Measurements from ENCODE around the gene CST9L. TPM values are rescaled to one million over a fixed set of nuclear protein-coding genes. Genes with fewer than 3 reads are reported as not detected.

CST9L gene
- total RNA-seq, 1 experiment from 2014 or later: not detected

GRCh38 chr20:23532533-23532932 is 35.8 kb downstream of the CST9L start:
- Mint-ChIP-seq H3K9me3 (ENCODE audit: low read depth, unreplicated experiment) (peaks cover 5% of the 10 kb centered on the region), H3K27me3 (ENCODE audit: unreplicated experiment) (no peaks in the 10 kb centered on the region), H3K27ac (ENCODE audit: unreplicated experiment) (no peak overlapping the region), H3K4me3 (ENCODE audit: low read depth, unreplicated experiment) (no peak overlapping the region), H3K36me3 (ENCODE audit: insufficient read depth, unreplicated experiment) (no peaks in the 10 kb centered on the region), H3K4me1 (ENCODE audit: low read depth, unreplicated experiment) (no peaks in the 10 kb centered on the region)
- intact Hi-C loops (cut with micrococcal nuclease; ENCODE audit: unreplicated experiment): no loop called here
- no TSS peak for BruUV-seq (replicated peaks)
- TF ChIP-seq CTCF (IDR thresholded peaks at IDR 0.05; ENCODE audit: unreplicated experiment): no peak
- CTCF ChIA-PET: no interaction called here
- no peak for DNase-seq

GRCh38 chr20:23530937-23531567 is 37.2 kb downstream of the CST9L start:
- Mint-ChIP-seq H3K4me1 (ENCODE audit: low read depth, unreplicated experiment) (no peaks in the 10 kb centered on the region), H3K27me3 (ENCODE audit: unreplicated experiment) (no peaks in the 10 kb centered on the region), H3K4me3 (ENCODE audit: low read depth, unreplicated experiment) (no peak overlapping the region), H3K36me3 (ENCODE audit: insufficient read depth, unreplicated experiment) (no peaks in the 10 kb centered on the region), H3K27ac (ENCODE audit: unreplicated experiment) (no peak overlapping the region), H3K9me3 (ENCODE audit: low read depth, unreplicated experiment) (peaks cover 7% of the 10 kb centered on the region)
- intact Hi-C loops (cut with micrococcal nuclease; ENCODE audit: unreplicated experiment): no loop called here
- no peak for DNase-seq
- TF ChIP-seq CTCF (IDR thresholded peaks at IDR 0.05; ENCODE audit: unreplicated experiment): no peak
- no TSS peak for BruUV-seq (replicated peaks)
- CTCF ChIA-PET: no interaction called here

GRCh38 chr20:23528867-23529431 is 39.3 kb downstream of the CST9L start:
- intact Hi-C loops (cut with micrococcal nuclease; ENCODE audit: unreplicated experiment): no loop called here
- no peaks in the 10 kb centered on the region for H3K27me3 Mint-ChIP-seq (ENCODE audit: unreplicated experiment)
- H3K4me3 Mint-ChIP-seq (ENCODE audit: low read depth, unreplicated experiment): no peak overlapping the region
- no peaks in the 10 kb centered on the region for H3K36me3 Mint-ChIP-seq (ENCODE audit: insufficient read depth, unreplicated experiment)
- no peak for DNase-seq
- peaks cover 7% of the 10 kb centered on the region for H3K9me3 Mint-ChIP-seq (ENCODE audit: low read depth, unreplicated experiment)
- no peak for TF ChIP-seq CTCF (IDR thresholded peaks at IDR 0.05; ENCODE audit: unreplicated experiment)
- H3K27ac Mint-ChIP-seq (ENCODE audit: unreplicated experiment): peak overlapping the region; percentile 69
- CTCF ChIA-PET: no interaction called here
- no peaks in the 10 kb centered on the region for H3K4me1 Mint-ChIP-seq (ENCODE audit: low read depth, unreplicated experiment)
- BruUV-seq (replicated peaks): no TSS peak

GRCh38 chr20:23526850-23527249 is 41.4 kb downstream of the CST9L start:
- Mint-ChIP-seq H3K4me1 (ENCODE audit: low read depth, unreplicated experiment) (no peaks in the 10 kb centered on the region), H3K4me3 (ENCODE audit: low read depth, unreplicated experiment) (no peak overlapping the region), H3K27ac (ENCODE audit: unreplicated experiment) (no peak overlapping the region), H3K9me3 (ENCODE audit: low read depth, unreplicated experiment) (peaks cover 7% of the 10 kb centered on the region), H3K27me3 (ENCODE audit: unreplicated experiment) (no peaks in the 10 kb centered on the region), H3K36me3 (ENCODE audit: insufficient read depth, unreplicated experiment) (no peaks in the 10 kb centered on the region)
- no TSS peak for BruUV-seq (replicated peaks)
- CTCF ChIA-PET: no interaction called here
- no peak for TF ChIP-seq CTCF (IDR thresholded peaks at IDR 0.05; ENCODE audit: unreplicated experiment)
- no peak for DNase-seq
- intact Hi-C loops (cut with micrococcal nuclease; ENCODE audit: unreplicated experiment): no loop called here
